ENCODE results near the gene SLC4A5. TPM values are rescaled to one million over a fixed set of nuclear protein-coding genes. Genes with fewer than 3 reads are reported as not detected.

SLC4A5 gene
- total RNA-seq, 8 experiments from 2014 or later: 0.25 to 5.9 (median 2.8) TPM

- no peak for ATAC-seq (replicated peaks in 6 of 8)
- H3K4me3 ChIP-seq: no peak overlapping the region
- 80 to 100% (median 96%) methylated on average over 1 to 3 of the region's 3 CpGs; no CpG with 5 or more reads in 1 of the 10 experiments for WGBS, 10 experiments
- H3K27ac ChIP-seq: no peak overlapping the region
- in situ Hi-C loops (cut with MboI; ENCODE audit: low pct_unique_long_range_greater_than_20kb in 2 of 9, low sequenced_read_pairs in 9 of 9, unreplicated experiment in 9 of 9): no loop called here
- H3K4me1 ChIP-seq (replicated peaks in 1 of 2): no peaks in the 10 kb centered on the region
Measured at GRCh38 chr2:74212702-74213410, 130.4 kb downstream of the SLC4A5 start.

DNA sequence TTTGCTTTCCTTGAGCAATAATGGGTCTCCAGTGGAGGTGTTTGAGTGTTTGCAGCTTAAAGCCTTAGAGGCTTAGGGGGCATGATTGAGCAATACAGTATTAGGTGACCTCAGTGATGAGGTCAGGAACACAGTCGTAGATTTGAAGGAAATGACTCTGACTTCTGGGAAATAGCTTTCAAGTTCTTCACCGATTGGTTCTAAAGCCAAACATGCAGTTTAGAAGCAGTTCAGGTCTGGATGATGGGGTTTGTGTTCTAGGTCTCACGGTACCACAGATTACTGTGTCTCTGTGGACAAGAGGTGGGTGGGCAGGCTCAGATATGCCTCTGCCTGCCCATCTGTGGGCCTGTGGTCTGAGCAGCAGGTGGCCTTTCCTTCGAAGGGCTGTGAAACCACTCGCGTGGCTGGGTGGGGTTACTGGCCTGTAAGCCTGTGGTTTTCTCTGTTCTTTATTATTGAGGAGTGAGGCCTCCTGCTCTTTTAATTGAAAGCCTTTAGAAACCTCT lies 137.0 kb downstream of the SLC4A5 start:
- Histone ChIP-seq H3K4me1 (replicated peaks in 1 of 2) (peaks cover 7 to 13% of the 10 kb centered on the region in 2 donors), H3K4me3 (no peak overlapping the region), H3K27ac (no peak overlapping the region)
- 20 to 81% (median 57%) methylated on average over 1 to 3 of the region's 6 CpGs; no CpG with 5 or more reads in 3 of the 10 experiments for WGBS, 10 experiments
- peak in 6 of 8 experiments; percentile 31 to 73 (median 58) for ATAC-seq (replicated peaks in 6 of 8)
- in situ Hi-C loops (cut with MboI; ENCODE audit: low pct_unique_long_range_greater_than_20kb in 2 of 9, low sequenced_read_pairs in 9 of 9, unreplicated experiment in 9 of 9): no loop called here

- ATAC-seq (replicated peaks in 6 of 8): no peak
- no peak overlapping the region for H3K4me3 ChIP-seq
- in situ Hi-C loops (cut with MboI; ENCODE audit: low pct_unique_long_range_greater_than_20kb in 2 of 9, low sequenced_read_pairs in 9 of 9, unreplicated experiment in 9 of 9): no loop called here
- WGBS, 10 experiments: 80 to 100% (median 95%) methylated on average over 1 to 5 of the region's 6 CpGs; no CpG with 5 or more reads in 1 of the 10 experiments
- peaks cover 14 to 19% of the 10 kb centered on the region in 2 donors for H3K4me1 ChIP-seq (replicated peaks in 1 of 2)
- H3K27ac ChIP-seq: peak overlapping the region in 1 of 2 donors; percentile 5
Measured at GRCh38 chr2:74205596-74205995, 137.6 kb downstream of the SLC4A5 start.

- WGBS, 10 experiments: 73 to 100% (median 93%) methylated on average over 2 to 5 of the region's 5 CpGs; no CpG with 5 or more reads in 2 of the 10 experiments
- Histone ChIP-seq H3K4me3 (no peak overlapping the region), H3K4me1 (replicated peaks in 1 of 2) (peaks cover 14 to 19% of the 10 kb centered on the region in 2 donors), H3K27ac (no peak overlapping the region)
- in situ Hi-C loops (cut with MboI; ENCODE audit: low pct_unique_long_range_greater_than_20kb in 2 of 9, low sequenced_read_pairs in 9 of 9, unreplicated experiment in 9 of 9): no loop called here
- no peak for ATAC-seq (replicated peaks in 6 of 8)
Measured at GRCh38 chr2:74205113-74205512, 138.1 kb downstream of the SLC4A5 start.

DNA sequence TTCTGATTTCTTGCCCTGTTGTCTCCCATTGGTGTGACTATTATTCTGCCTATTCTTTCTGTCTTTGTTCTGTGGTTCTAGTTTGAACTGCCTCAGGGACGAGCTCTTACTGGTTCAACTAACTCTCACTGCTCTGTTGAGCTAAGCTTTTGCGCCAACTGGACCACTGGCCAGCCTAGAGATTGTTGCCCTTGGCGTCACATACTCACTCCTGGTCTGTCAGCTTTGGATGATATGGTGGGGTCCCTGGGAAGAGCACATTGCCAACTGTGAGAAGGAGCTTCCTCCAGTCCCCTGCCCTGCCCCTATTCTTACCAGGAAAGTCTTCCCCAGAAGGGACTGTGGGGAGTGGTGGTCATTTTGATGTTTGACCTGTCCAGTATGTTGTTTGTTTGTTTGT lies 138.8 kb downstream of the SLC4A5 start:
- ATAC-seq (replicated peaks in 6 of 8): peak in 1 of 8 experiments; percentile 19
- WGBS, 10 experiments: 60 to 100% (median 83%) methylated on average over 1 to 2 of the region's 3 CpGs; no CpG with 5 or more reads in 5 of the 10 experiments
- H3K4me1 ChIP-seq (replicated peaks in 1 of 2): peaks cover 14 to 19% of the 10 kb centered on the region in 2 donors
- H3K27ac ChIP-seq: no peak overlapping the region
- no peak overlapping the region for H3K4me3 ChIP-seq
- in situ Hi-C loops (cut with MboI; ENCODE audit: low pct_unique_long_range_greater_than_20kb in 2 of 9, low sequenced_read_pairs in 9 of 9, unreplicated experiment in 9 of 9): no loop called here

- WGBS, 10 experiments: 0 to 80% (median 33%) methylated on average over 1 of the region's 1 CpG; no CpG with 5 or more reads in 6 of the 10 experiments
Measured at GRCh38 chr2:74201596-74201995, 141.6 kb downstream of the SLC4A5 start.

DNA sequence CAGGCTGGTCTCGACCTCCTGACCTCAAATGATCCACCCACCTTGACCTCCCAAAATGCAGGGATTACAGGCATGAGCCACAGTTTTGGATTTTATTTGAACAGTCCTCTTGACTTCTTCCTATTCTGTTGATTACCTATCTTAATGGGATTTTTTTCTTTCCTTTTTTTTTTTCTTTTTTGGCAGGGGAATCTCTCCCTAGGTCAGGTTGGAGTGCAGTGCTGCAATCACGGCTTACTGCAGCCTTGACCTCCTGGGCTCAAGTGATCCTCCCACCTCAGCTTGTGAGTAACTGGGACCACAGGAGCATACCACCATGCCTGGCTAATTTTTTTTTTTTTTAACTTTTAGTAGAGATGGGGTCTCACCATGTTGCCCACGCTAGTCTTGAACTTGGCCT lies 142.0 kb downstream of the SLC4A5 start:
- no peak overlapping the region for H3K27ac ChIP-seq
- no peak for ATAC-seq (replicated peaks in 6 of 8)
- 40 to 100% (median 67%) methylated on average over 1 to 2 of the region's 3 CpGs; no CpG with 5 or more reads in 1 of the 10 experiments for WGBS, 10 experiments
- in situ Hi-C loops (cut with MboI; ENCODE audit: low pct_unique_long_range_greater_than_20kb in 2 of 9, low sequenced_read_pairs in 9 of 9, unreplicated experiment in 9 of 9): no loop called here
- H3K4me3 ChIP-seq: peak overlapping the region in 2 of 5 donors; percentile 76 to 79
- H3K4me1 ChIP-seq (replicated peaks in 1 of 2): peaks cover 11 to 16% of the 10 kb centered on the region in 2 donors

More at GRCh38 chr2:74201596-74201995, 141.6 kb downstream of the SLC4A5 start:
- Histone ChIP-seq H3K4me1 (replicated peaks in 1 of 2) (peaks cover 14 to 19% of the 10 kb centered on the region in 2 donors), H3K4me3 (peak overlapping the region in 2 of 5 donors; percentile 76 to 79), H3K27ac (no peak overlapping the region)
- in situ Hi-C loops (cut with MboI; ENCODE audit: low pct_unique_long_range_greater_than_20kb in 2 of 9, low sequenced_read_pairs in 9 of 9, unreplicated experiment in 9 of 9): no loop called here
- no peak for ATAC-seq (replicated peaks in 6 of 8)

DNA sequence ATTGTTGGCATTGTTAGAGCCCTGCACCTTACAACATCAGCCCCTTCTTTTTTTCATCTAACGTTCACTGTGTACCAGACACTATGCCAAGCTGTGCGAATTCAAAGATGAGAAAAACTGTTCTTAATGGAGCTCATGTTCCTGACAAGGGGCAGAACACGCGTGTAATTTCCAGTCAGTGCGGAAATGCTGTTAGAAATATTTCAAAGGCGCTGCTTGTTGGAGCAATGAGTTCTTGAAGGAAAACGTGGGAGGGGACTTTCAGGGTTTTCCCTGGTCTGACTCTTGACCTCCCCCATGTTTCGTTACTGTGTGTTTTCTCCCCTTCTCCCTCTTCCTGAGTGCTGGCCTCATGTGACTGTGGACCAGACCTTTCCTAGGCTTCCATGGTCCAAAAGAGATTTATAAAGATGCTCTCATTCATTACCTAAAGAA lies 143.3 kb downstream of the SLC4A5 start:
- Histone ChIP-seq H3K27ac (peak overlapping the region; percentile 97), H3K4me1 (replicated peaks in 1 of 2) (peaks cover 11 to 16% of the 10 kb centered on the region in 2 donors), H3K4me3 (peak overlapping the region; percentile 67 to 84 (median 76))
- WGBS, 10 experiments: 0 to 28% (median 4%) methylated on average over 1 to 8 of the region's 8 CpGs; no CpG with 5 or more reads in 1 of the 10 experiments
- in situ Hi-C loops (cut with MboI; ENCODE audit: low pct_unique_long_range_greater_than_20kb in 2 of 9, low sequenced_read_pairs in 9 of 9, unreplicated experiment in 9 of 9): no loop called here
- ATAC-seq (replicated peaks in 6 of 8): no peak

DNA sequence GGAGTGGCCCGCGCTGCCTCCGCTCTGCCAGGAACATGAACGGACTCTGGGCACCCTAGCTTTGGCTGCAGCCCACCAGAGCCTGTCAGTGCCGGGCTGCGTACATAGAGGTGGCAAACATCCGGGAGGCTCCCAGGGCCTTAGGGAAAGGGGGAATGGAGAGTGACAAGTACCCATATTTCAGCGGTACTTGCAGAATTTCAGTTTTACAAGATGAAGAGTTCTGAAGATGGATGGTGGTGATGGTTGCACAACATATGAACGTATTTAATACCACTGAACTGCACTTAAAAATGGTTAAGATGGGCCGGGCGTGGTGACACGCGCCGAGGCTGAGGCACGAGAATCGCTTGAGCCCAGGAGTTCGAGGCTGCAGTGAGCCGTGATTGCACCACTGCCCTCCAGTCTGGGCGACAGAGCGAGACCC lies 143.9 kb downstream of the SLC4A5 start:
- Histone ChIP-seq H3K27ac (peak overlapping the region; percentile 97), H3K4me3 (peak overlapping the region; percentile 67 to 84 (median 76)), H3K4me1 (replicated peaks in 1 of 2) (peaks cover 11 to 13% of the 10 kb centered on the region in 2 donors)
- peak in 3 of 8 experiments; percentile 1 to 7 (median 4) for ATAC-seq (replicated peaks in 6 of 8)
- in situ Hi-C loops (cut with MboI; ENCODE audit: low pct_unique_long_range_greater_than_20kb in 2 of 9, low sequenced_read_pairs in 9 of 9, unreplicated experiment in 9 of 9): no loop called here
- 0 to 17% (median 2%) methylated on average over 3 to 13 of the region's 20 CpGs; no CpG with 5 or more reads in 2 of the 10 experiments for WGBS, 10 experiments

GRCh38 chr2:74198461-74199274 lies 144.5 kb downstream of the SLC4A5 start, which contains the start of gene MTHFD2:
Gene MTHFD2 (plus strand): TSS chr2:74198615. CDS start chr2:74198642, 27 bp downstream.
- peak within 1 kb of the TSS; percentile 97 for H3K27ac ChIP-seq
- peaks cover 11 to 12% of the 10 kb centered on the region in 2 donors for H3K4me1 ChIP-seq (replicated peaks in 1 of 2)
- H3K4me3 ChIP-seq: peak within 1 kb of the TSS; percentile 67 to 84 (median 76)
- 0 to 7% (median 0%) methylated on average over 1 to 18 of the region's 96 CpGs; no CpG with 5 or more reads in 3 of the 10 experiments for WGBS, 10 experiments
- peak; percentile 86 to 94 (median 90) for ATAC-seq (replicated peaks in 6 of 8)
- in situ Hi-C loops (cut with MboI; ENCODE audit: low pct_unique_long_range_greater_than_20kb in 2 of 9, low sequenced_read_pairs in 9 of 9, unreplicated experiment in 9 of 9): no loop called here

GRCh38 chr2:74198023-74198460 lies 145.2 kb downstream of the SLC4A5 start:
- Histone ChIP-seq H3K4me3 (peak overlapping the region; percentile 67 to 84 (median 76)), H3K4me1 (replicated peaks in 1 of 2) (peaks cover 11 to 12% of the 10 kb centered on the region in 2 donors), H3K27ac (no peak overlapping the region)
- ATAC-seq (replicated peaks in 6 of 8): no peak
- 0 to 73% (median 40%) methylated on average over 2 to 17 of the region's 18 CpGs; no CpG with 5 or more reads in 2 of the 10 experiments for WGBS, 10 experiments
- in situ Hi-C loops (cut with MboI; ENCODE audit: low pct_unique_long_range_greater_than_20kb in 2 of 9, low sequenced_read_pairs in 9 of 9, unreplicated experiment in 9 of 9): no loop called here

GRCh38 chr2:74197049-74197448 lies 146.2 kb downstream of the SLC4A5 start:
- H3K4me1 ChIP-seq (replicated peaks in 1 of 2): peaks cover 11 to 12% of the 10 kb centered on the region in 2 donors
- 50 to 100% (median 82%) methylated on average over 1 to 4 of the region's 4 CpGs; no CpG with 5 or more reads in 1 of the 10 experiments for WGBS, 10 experiments
- no peak for ATAC-seq (replicated peaks in 6 of 8)
- H3K4me3 ChIP-seq: no peak overlapping the region
- H3K27ac ChIP-seq: no peak overlapping the region
- in situ Hi-C loops (cut with MboI; ENCODE audit: low pct_unique_long_range_greater_than_20kb in 2 of 9, low sequenced_read_pairs in 9 of 9, unreplicated experiment in 9 of 9): no loop called here
